GM18508 (cell line): Measurements from ENCODE around the gene ANXA10.
"Not testable (repeated sequence)": the region's sequence is repeated elsewhere in the genome, so short reads cannot be mapped to it uniquely, and the experiment has no call there.

Experiments used
- ATAC-seq: cut with Tn5 transposase; IDR thresholded peaks from one replicate; pipeline ENCODE4 v1.9.1; 2021; ENCODE audit warnings: moderate number of reproducible peaks; ENCODE audit not compliant: insufficient read depth, unreplicated experiment

ANXA10 gene

DNA sequence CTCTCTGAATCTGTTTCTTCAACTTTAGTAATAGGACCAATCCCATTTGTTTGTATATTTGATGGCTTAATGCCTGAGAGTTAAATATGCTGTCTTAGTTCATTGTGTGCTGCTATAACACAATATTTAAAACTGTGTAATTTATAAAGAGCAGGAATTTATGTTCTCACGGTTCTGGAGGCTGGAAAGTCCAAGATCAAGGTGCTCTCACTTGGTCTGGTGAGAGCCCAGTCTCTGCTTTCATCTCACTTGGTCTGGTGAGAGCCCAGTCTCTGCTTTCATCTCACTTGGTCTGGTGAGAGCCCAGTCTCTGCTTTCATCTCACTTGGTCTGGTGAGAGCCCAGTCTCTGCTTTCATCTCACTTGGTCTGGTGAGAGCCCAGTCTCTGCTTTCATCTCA is 20.7 kb downstream of the ANXA10 start:
- not testable (repeated sequence) for ATAC-seq

DNA sequence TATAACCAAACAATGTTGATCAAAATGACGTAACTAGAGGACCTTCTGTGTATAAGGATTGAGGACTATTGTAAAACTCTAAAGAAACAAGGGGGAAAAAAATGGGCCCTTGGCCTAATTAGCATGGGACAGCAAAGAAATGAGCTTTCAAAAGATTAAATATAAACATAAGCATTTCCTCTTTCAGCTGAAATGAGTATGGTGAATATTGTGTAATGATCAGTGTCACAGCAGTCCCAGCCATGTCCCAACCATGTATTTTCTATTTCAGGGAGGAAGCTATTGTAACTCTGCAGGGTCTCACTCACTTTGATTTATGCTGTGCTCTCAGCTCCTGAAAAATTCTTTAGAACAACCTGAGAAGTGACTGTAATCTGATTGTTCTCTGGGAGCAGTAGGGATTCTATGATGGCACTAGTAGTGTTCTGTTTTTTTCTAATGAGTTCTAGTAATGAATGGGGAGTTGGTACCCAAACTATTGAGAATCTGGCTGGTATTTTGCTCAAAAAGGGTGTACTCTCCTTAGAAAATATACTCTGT is 25.8 kb downstream of the ANXA10 start:
- ATAC-seq = no peak

DNA sequence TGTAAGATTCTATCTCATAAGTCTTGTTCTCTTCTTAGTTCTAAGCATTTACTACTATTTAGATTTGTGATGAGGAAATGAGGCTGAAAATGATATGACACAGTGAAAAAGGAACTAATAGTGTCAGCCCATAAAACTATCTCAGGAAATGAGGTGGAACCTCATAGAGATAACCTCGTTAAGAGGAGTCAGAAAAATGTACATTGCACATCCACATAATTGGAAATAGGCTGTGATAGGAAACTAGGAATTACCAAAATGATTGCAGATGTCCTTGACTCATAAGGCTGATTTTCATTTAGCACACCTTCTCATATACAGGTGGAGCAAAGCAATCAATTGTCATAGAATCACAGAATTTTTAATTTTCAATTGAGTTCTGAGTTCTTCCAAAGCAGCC is 26.8 kb downstream of the ANXA10 start:
- ATAC-seq = no peak

DNA sequence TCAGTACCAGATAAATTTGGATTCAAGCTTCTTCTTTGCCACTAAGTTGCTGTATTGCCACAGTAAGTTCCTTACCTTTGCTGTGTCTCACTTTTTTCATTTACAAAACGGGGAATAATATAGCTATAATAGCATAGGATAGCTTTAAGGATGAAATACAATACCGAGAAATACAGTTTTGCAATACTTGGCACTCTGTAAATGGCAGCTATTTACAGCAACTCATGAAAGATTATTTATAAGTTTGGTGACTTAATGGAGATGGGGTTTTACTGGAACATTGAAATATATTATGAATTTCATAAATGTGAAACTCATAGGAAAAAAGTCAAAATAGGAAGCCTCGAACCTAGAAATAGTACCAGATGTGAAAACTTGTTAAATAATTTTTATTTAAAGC is 27.6 kb downstream of the ANXA10 start:
- ATAC-seq = no peak

DNA sequence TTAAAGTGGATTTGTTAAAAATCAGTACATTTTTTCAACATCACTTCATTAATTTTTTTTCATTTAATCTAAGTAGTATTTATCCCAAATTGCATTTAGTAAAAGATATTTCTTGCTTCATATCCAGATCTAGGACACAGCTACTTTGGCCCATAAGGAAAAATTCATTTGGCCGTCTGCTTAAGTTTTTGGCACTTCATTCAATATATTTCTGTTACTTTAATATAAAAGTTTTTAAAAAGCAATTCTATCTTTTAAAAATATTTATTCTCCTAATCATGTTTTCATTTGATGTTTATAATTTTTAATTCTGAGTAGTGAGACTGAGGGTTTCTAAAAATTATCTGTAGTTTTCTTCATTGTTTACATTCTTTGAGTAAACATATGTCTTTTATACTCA is 28.5 kb downstream of the ANXA10 start:
- no peak for ATAC-seq

DNA sequence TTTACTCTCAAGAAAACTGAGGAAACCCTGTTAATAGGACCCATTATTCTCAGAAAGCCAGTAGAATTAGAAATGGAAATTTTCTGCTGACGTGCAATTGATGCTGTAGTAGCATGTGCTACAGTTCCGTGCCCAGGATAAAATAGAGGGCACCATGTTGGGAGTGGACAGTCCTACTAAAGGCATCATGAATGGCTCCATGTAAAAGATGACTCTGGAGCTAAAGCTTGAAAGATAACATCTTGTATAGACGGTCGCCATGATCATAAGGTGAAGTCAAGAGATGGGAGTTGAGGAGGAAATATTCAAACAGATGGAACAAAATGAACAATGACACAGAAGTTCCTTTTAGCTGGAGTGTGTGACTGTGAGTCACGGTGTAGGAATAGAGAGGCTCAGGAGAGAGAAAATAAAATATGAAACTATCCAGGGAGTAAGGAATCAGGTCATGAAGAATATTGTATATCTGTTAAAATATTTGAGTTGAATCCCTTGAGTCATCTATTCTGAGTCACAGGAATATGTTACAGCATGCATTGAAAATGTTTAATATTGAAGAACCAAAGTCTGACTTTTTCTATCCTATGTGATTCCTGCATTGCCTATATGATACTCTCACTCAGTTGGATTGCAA is 31.8 kb downstream of the ANXA10 start:
- ATAC-seq = no peak

DNA sequence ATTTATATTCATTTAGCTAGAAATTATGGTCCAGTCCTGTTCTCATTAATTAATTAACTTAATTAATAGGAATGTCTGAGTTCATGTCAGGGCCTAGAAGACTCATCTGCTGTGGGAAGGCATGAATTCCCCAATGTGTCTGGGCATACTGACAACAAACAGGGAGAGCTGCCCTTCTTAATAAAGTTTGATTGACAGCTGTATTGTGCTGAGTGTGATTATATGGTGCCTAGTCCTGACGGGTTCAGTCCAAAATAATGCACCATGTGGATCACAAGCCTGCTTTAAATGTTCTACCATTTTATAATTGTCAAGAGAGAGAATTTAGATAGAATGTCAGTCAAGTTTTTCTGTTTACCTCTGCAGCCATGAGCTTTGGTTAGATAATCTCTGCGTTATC is 34.6 kb downstream of the ANXA10 start:
- ATAC-seq = no peak

DNA sequence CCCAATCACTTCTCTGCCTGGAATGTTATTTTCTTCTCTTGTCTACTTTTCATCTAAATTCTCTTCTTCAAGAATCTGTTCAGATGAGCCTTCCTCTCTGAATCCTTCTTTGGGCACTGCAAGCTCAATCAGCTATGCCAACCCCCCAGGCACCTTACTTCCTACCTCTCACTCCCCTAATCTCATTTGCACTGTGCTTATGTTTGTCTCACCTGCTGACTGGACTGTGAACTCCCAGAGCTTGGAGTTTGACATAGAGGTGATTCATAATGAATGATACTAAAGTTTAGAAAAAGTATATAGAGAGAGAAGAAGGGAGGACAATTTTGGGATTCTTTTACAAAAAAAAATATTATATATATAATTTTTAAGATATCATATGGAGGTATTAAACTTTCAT is 36.3 kb downstream of the ANXA10 start:
- ATAC-seq = no peak

DNA sequence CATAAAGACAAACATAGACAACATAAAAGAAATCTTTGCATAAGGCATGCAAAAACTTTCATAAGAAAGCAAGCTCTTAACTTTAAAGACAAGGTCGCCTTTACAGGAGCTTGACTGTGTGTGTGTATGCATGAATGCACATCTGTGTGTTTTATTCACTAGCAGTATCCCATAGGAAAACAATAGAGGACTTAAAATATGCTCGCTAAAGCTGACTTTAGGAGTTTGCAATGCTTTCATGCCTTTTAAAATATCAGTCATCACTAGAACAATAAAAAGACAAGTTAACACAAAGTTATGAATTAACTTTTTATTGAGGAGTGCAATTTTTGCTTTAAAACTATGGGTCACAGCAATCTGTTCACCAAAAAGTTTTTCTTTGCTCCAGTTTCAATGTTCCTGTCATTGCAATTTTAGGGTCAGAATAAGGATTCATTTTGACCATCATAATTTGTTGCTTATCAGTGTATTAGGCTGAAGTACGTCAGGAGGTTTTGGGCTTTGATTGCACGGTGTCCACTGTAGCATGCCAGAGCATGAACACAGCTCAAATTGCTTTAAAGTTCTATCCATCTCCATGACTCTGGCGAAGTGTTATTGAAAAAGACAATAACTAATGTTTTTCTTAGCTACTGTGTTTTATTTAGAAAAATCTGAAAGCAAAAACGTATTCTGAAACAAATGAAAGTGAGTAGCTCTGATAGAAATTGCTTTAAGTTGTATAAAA is 36.9 kb downstream of the ANXA10 start:
- no peak for ATAC-seq

DNA sequence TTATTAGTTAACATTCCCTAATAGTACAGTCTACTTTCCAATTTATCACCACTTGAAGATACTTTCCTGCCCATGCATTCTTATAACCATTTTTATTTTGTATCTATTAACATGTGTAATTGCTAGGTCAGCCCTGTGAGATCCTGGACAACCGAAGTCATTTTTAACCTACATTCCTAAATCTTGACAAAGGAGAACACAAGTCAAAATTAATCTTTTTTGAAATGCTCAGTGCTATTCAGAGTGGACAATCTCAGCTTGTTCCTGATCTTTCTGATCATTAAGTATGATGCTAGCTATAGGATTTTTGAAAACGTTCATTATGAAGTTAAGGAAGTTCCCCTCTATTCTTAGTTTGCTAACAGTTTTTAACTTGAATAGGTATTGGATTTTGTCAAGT is 37.5 kb downstream of the ANXA10 start:
- ATAC-seq = no peak

DNA sequence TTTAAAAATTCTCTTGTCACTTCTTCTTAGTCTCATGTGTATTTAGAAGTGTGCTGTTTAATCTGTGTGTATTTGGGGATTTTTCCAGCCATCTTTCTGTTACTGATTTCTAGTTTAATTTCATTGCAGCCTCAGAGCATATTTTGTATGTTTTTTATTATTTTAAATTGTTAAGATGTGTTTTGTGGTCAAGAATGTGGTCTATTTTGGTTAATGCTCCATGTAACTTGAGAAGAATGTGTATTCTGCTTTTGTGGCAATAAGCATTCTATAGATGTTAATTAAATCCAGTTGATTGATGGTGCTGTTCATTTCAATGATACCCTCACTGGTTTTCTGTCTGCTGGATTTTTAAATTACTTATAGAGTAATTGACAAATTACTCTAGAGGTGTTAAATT is 38.9 kb downstream of the ANXA10 start:
- no peak for ATAC-seq

DNA sequence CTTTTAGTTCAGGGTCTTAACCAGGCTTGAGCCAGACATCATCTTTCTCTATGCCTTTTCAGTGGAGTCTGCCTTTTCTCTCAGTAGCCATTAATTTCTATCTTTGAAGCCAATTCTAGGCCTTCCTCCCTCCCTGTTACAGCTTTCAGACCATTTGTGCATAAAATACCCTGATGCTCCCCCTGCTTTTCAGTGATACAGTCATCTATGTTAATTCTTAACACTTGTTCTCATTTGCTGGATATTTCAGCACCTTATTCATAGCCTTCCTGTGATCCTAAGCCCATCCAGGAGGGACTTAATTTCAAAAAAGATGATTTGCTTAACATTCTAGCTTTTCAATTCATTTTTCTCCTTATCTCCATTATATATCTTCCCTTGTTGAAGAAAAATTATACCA is 42.3 kb downstream of the ANXA10 start:
- ATAC-seq = no peak

DNA sequence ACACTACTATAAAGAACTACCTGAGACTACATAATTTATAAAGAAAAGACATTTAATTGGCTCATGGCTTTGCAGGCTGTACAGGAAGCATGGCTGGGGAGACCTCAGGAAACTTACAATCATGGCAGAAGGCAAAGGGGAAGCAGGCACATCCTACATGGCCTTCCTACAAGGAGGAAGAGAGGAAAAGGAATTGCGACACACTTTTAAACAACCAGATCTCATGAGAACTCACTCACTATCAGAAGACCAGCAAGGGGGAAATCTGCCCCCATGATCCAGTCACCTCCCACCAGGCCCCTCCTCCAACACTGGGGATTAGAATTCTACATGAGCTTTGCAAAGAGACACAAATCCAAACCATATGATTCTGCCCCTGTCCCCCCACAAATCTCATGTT is 43.5 kb downstream of the ANXA10 start:
- ATAC-seq = not testable (repeated sequence)

DNA sequence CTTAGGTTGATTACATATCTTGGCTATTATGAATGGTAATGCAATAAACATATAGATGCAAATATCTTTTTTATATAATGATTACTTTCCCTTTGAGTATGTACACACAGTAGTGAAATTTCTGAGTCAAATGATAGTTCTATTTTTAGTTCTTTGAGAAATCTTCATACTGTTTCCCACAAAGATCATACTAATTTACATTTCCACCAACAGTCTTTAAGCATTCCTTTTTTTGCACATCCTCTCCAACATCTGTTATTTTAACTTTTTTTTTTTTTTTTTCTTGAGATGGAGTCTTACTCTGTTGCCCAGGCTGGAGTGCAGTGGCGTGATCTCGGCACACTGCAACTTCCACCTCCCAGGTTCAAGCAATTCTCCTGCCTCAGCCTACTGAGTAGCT is 45.4 kb downstream of the ANXA10 start:
- not testable (repeated sequence) for ATAC-seq

DNA sequence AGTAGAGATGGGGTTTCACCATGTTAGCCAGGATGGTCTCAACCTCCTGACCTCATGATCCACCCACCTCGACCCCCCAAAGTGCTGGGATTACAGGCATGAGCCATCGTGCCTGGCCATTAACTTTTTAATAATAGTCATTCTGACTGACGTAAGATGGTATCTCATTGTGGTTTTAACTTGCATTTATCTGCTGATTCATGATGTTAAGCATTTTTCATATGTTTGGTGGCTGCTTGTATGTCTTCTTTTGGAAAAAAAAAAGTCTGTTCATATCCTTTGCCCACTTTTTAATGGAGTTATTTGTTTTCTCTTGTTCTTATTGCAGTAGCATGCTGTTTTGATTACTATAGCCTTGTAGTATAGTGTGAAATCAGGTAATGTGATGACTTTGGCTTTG is 45.8 kb downstream of the ANXA10 start:
- ATAC-seq = no peak

DNA sequence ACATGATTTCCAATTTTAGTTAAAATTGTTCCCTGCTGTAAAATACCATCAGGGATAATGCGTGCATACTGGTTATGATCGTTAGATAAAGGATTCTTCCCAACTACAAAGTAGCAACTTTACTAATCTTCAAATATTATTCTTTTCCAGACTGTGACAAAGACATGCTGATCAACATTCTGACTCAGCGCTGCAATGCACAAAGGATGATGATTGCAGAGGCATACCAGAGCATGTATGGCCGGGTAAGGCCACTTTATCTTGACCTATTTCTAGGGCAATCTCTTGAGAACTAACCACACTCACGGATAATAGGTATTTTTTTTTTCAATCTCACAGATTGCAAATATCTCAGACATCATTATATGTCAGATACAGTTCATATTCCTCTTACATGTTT is 47.0 kb downstream of the ANXA10 start:
- ATAC-seq = no peak

DNA sequence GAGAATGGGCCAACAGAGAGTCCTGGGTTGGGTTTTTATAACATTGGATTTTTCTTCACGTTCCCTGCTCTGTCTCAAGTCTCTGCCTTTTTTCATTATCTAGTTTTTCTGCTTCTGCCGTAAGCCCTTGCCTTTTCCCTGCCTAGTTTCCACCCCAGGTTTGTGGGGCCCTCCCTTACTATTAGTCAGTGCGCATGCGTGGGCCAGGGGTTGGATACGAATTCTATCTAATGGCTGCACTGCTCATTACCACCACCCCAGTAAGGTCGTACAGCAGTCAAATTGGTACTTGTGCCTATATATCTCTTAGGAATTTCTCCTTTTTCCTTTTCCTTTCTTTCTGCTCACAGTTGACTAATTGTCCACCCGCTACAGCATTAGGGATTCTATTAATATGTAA is 49.4 kb downstream of the ANXA10 start:
- ATAC-seq = no peak

DNA sequence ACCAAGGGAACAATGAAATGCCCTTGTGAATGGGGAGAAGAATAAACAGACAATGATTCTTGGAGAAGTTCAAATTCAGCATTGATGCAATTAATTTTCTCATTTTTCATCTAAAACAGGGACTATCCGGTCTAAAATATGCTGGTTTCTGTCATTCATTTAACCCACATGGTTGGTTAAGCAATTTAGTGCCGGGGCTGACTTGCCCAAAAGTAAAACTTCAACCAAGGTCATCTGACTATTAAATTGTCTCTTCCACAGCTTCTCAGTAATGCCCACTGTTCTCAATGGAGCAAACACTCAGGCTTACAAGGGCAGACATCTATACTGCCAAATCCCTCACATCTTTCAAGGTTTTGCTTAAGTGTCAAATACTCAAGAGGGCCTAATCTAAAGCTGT is 51.3 kb downstream of the ANXA10 start:
- no peak for ATAC-seq

DNA sequence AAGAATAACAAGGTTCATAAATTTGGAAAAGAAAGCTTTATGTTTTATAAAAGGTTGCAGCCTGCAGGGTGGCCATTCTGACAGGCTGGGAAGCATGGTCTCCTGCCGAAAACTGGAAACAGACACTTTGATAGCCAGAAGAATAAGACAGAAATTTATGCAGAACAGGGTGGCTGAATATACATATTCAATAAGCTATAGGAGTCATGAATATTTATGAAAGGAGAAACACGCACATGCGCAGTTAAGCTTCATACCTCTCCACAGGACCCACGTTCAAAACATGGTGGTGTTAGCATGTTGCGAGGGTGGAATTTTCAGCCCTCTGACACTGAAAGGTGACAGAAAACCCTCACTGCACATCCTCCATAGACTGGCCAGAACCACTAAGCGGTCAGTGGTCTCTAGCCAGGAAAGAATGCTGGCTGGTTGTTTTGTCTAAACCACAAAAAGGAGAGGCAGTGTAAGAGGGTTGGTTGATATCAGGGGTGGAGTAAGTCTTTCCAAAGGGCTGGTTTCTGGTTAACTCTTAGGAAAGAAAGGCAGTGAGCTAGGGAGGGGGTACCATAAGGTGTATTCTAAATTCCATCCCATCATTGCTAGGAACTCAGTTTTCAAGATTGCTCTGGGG is 58.2 kb downstream of the ANXA10 start:
- no peak for ATAC-seq

DNA sequence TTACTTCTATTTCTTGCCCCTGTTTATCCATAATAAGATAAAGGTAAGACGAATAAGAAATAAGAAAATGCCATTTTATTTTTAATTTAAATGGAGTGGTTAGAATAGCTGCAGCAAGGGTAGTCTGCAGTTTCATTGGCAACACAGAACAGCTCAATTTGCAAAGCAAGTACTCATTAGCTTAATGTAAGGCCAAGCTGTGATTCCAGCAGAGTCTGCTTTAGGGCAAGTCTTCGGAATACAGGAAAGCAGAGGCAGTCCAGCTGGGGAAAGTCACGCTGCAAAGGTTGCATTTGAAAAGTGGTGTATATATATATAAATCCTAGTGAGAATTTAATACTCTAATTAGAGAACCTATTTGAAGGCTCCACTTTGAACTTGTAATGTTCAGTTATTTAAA is 59.0 kb downstream of the ANXA10 start:
- no peak for ATAC-seq

DNA sequence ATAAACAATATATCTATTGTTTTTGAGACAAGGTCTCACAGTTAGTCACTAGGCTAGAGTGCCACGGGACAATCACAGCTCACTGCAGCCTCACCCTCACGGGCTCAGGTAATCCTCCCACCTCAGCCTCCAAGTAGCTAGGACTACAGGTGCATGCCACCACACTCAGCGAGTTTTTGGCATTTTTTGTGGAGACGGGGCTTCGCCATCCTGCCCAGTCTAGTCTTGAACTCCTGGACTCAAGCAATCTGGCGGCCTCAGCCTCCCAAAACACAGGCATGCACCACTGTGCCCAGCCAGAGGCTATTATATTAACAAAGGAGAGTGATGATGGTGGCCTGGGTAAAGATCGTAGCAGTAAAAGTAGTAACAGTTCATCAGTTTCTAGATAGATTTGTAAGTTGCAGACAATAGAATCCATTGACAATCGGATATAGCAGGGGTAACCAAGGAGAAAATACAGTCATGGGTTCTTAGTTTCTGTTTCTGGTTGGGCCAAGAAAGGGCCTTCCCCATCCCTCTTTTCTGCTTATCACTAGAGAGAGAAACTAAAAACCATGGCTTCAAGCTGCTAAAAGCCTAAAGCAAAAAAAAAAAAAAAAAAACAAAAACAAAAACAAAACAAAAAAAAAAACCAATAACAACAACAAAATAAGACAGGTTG is 60.6 kb downstream of the ANXA10 start:
- ATAC-seq = peak; percentile 63
